Adrenal gland (tissue), 12 donors: ENCODE data around the gene RHEBL1. TPM values are rescaled to one million over a fixed set of nuclear protein-coding genes. Genes with fewer than 3 reads are reported as not detected.

ENCODE experiments used
- DNase-seq, 7 donors: peaks; one replicate each; pipeline ENCODE4 v3.0.0-alpha.2; 2019 to 2020
- H3K27ac ChIP-seq, 5 donors: fragments of 200-600 bp; sonication (generic) in 4 of 5; 1 replicate in 3 of 5; 2 replicates in 2 of 5; pipeline versions ENCODE4 v1.5.1 to v1.8.0; 2016 to 2020; ENCODE audit warnings: mild to moderate bottlenecking in 1 of 5
- H3K27me3 ChIP-seq: fragments of 200-600 bp; 2 replicates; pipeline ENCODE4 v1.8.0; 2021
- H3K36me3 ChIP-seq, 2 donors: fragments of 200-600 bp; replicated peaks in 1 of 2; 1 replicate in 1 of 2; 2 replicates in 1 of 2; pipeline versions ENCODE4 v1.5.1 to v1.8.0; 2018 to 2022
- H3K4me1 ChIP-seq, 2 donors: fragments of 200-600 bp; replicated peaks in 1 of 2; 1 replicate in 1 of 2; 2 replicates in 1 of 2; pipeline versions ENCODE4 v1.5.1 to v1.8.0; 2018 to 2021
- H3K4me3 ChIP-seq, 4 donors: fragments of 200-600 bp; sonication (generic) in 3 of 4; one replicate each; pipeline ENCODE4 v1.5.1; 2016 to 2018
- H3K9me3 ChIP-seq, 3 donors: fragments of 200-600 bp; sonication (generic) in 1 of 3; replicated peaks in 1 of 3; 1 replicate in 2 of 3; 2 replicates in 1 of 3; pipeline versions ENCODE4 v1.5.1 to v1.8.0; 2016 to 2021
- CTCF ChIP-seq, 6 experiments: fragments of 450-650 bp in 4 of 6; fragments of 200-600 bp in 2 of 6; sonication (generic) in 1 of 6; IDR thresholded peaks; 1 replicate in 5 of 6; 2 replicates in 1 of 6; pipeline versions ENCODE4 v1.5.1 to v1.8.0; 2016 to 2021; ENCODE audit warnings: antibody characterized with exemption in 6 of 6, mild to moderate bottlenecking in 2 of 6, moderate library complexity in 1 of 6
- POLR2A ChIP-seq, 2 donors: fragments of 450-650 bp; IDR thresholded peaks; one replicate each; pipeline ENCODE4 v1.6.1; 2017; ENCODE audit warnings: antibody characterized with exemption in 2 of 2, mild to moderate bottlenecking in 2 of 2, moderate library complexity in 1 of 2
- WGBS, 4 donors: extraction: QIAGEN DNeasy Blood & Tissue Kit in 2 of 4; methylation state at CpG; one replicate each; pipeline versions ENCODE4 v1.1.5 to v1.1.7; 2013 to 2017; 5-methylcytosine and 5-hydroxymethylcytosine counted together
- intact Hi-C, 2 donors: fragments of 100-400 bp; cut with DNase I; formaldehyde crosslinking; loops; one replicate each; pipeline versions ENCODE4 v1.14.1 to v1.15.0; 2022 to 2023
- polyA plus RNA-seq, 3 donors: library from polyadenylated mRNA; stranded (reverse); fragments of 200-250 nt in 2 of 3; fragments of 350-450 nt in 1 of 3; fragmentation: Illumina TruSeq in 1 of 3; extraction: RNeasy Lipid Tissue Mini Kit (QIAGEN cat#74804) in 1 of 3; gene quantifications; one replicate each; pipeline ENCODE4 v1.2.3, GENCODE V29; 2013 to 2014
- total RNA-seq, 9 donors: library from RNA; depleted of rRNA in 4 of 9; stranded (reverse); fragments of >200 nt in 4 of 9; fragments of 120-200 nt in 1 of 9; fragmentation: NEBNext Ultra II Directional in 1 of 9; extraction: Animal tissue kit (Norgen Biotek cat#: 25700) in 1 of 9; gene quantifications; one replicate each; pipeline versions ENCODE4 v1.1.0 to v1.2.4, GENCODE V29; 2013 to 2023
- donor health status: healthy with polysubstance abuse.
- donor health status: Bipolar disorder and iron deficiency.
- donor health status: DM: yes; HTN: yes; CAD: no.
- donor health status: DM: no; HTN: no; CAD: no.
- donor health status: DM: no; HTN: no; CAD: no.
- donor health status: DM: yes; HTN: yes; CAD: no.

Gene RHEBL1
- total and polyA plus RNA-seq, 12 donors, result 0.26 to 1.8 (median 0.34) TPM; not detected in 4

- Histone ChIP-seq H3K36me3 (peaks cover 0 to 98% of the 10 kb centered on the region in 2 donors), H3K4me1 (no peaks in the 10 kb centered on the region), H3K9me3 (no peaks in the 10 kb centered on the region), H3K27me3 (no peaks in the 10 kb centered on the region), H3K4me3 (no peak overlapping the region), H3K27ac (no peak overlapping the region)
- no peak for DNase-seq
- intact Hi-C loops, result no loop called here
- no peak for TF ChIP-seq CTCF (IDR thresholded peaks at IDR 0.05)
- TF ChIP-seq POLR2A (IDR thresholded peaks at IDR 0.05), result no peak
- 59 to 89% (median 87%) methylated on average over 4 to 18 of the region's 18 CpGs for WGBS, 4 donors
Observed at GRCh38 chr12:49041881-49042484, 27.8 kb downstream of the RHEBL1 start.

GRCh38 chr12:49041036-49041880, 28.5 kb downstream of the RHEBL1 start:
- 89 to 95% (median 93%) methylated on average over 22 to 31 of the region's 31 CpGs for WGBS, 4 donors
- no peak for DNase-seq
- Histone ChIP-seq H3K9me3 (no peaks in the 10 kb centered on the region), H3K4me3 (no peak overlapping the region), H3K36me3 (peaks cover 0 to 96% of the 10 kb centered on the region in 2 donors), H3K27me3 (no peaks in the 10 kb centered on the region), H3K27ac (no peak overlapping the region), H3K4me1 (no peaks in the 10 kb centered on the region)
- TF ChIP-seq CTCF (IDR thresholded peaks at IDR 0.05), result no peak
- no peak for TF ChIP-seq POLR2A (IDR thresholded peaks at IDR 0.05)
- intact Hi-C loops, result no loop called here

- Histone ChIP-seq H3K36me3 (peaks cover 0 to 94% of the 10 kb centered on the region in 2 donors), H3K4me3 (no peak overlapping the region), H3K27ac (no peak overlapping the region), H3K9me3 (no peaks in the 10 kb centered on the region), H3K27me3 (no peaks in the 10 kb centered on the region), H3K4me1 (no peaks in the 10 kb centered on the region)
- WGBS, 4 donors, result 87 to 92% (median 91%) methylated on average over 13 to 14 of the region's 14 CpGs
- intact Hi-C loops, result no loop called here
- TF ChIP-seq CTCF (IDR thresholded peaks at IDR 0.05) (no peak), POLR2A (IDR thresholded peaks at IDR 0.05) (no peak)
- no peak for DNase-seq
Observed at GRCh38 chr12:49040364-49040855, 29.4 kb downstream of the RHEBL1 start.
